Astrocyte of the hippocampus (primary cell): Measurements from ENCODE around the gene SLC2A4.

ENCODE experiments used
- DNase-seq: peaks from one replicate; pipeline ENCODE4 v3.0.0; 2011; ENCODE audit warnings: low read depth, low spot score

Gene SLC2A4

GRCh38 chr17:7306911-7307685 is 25.6 kb downstream of the SLC2A4 start, which contains the start of gene EIF5A:
Gene EIF5A (plus strand): TSS chr17:7307628. CDS start chr17:7309636, 2,008 bp downstream.
- peak; percentile 100 for DNase-seq

DNA sequence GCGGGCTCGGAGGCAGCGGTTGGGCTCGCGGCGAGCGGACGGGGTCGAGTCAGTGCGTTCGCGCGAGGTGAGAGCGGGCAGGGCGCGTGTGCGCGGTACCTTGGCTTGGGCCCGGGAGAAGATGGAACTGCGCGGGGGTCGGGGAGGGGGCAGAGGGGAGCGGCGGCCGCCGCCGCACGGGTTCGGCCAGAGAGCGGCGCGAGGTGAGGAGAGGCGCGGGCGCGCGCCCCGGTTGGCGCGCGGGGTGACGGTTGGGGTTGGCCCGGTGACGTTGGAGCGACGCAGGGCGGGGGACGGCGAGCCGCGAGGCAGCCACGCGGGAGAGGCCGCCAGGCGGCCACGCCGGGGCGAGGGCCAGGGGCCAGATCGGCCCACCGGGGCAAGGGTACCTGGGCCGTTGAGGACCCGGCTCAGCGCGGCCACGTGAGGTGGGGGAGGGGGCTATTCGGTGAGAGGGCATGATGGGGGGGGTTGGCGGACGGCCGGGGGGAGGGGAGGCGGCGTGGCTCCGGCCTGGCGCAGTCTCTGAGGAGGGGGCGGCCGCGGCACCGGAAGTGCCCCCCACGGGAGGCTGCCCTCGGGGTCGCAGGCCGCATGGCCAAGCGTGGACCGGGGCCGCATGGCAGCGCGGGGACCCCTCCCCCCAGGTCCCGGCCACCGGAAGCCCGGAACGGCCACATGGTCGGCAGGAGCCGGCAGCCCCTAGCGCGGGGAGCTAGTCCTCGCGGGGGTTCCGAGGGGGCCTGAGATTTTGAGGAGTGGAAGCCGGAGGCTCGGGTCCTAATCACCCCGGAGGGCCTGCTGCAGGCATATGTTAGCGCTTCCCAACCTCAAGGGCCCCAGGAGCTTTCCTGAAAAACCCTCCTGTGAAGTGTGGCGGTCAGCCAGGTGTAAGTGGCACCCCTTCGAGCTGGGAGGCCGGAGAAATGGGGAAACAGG is 26.4 kb downstream of the SLC2A4 start:
- DNase-seq = peak; percentile 63

GRCh38 chr17:7308625-7309433 is 27.3 kb downstream of the SLC2A4 start:
- DNase-seq = peak; percentile 90

DNA sequence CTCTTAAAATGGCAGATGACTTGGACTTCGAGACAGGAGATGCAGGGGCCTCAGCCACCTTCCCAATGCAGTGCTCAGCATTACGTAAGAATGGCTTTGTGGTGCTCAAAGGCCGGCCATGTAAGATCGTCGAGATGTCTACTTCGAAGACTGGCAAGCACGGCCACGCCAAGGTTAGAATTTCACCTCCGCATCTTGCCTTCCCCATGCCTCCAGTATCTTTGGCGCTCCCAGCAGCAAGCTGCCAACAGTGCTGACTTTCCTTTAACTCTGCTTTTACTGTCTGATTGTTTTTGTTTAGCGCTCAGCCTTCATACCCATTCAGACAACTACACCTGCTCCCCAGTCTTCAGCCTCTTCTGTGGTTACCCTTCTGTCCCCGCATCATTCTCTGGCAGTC is 28.1 kb downstream of the SLC2A4 start:
- no peak for DNase-seq

- no peak for DNase-seq
These were observed 29.7 kb downstream of the SLC2A4 start for GRCh38 chr17:7311110-7311705.

DNA sequence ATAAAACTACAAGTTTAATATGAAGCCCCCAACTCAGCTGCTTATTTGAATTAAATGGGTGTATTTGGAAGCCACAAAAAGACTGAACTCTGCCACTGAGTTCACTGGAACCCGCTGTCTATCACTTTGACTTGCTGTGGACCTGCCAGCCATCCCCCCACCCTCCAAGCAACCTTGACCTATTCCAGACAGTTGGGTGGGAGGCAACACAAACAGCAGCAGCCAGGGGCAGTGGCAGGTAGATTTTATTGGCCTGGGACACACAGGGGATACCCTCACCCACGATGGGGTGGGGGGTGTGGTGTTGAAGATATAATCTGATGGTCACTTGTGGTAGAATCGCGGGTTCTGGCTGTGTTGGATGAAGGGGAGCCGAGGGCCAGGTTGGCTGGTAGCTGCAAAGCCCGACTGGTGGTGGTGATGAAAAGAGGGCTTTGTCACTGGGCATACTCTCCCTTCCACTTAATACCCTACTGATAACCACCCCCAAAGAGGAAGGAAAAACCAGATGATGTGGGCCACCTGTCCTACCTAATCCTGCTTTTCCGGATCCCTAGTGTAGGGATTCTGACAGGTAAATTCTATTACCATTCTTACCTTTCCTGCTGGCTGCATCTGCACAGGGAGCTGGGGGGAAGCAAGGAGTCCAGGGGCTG is 31.0 kb downstream of the SLC2A4 start:
- no peak for DNase-seq

DNA sequence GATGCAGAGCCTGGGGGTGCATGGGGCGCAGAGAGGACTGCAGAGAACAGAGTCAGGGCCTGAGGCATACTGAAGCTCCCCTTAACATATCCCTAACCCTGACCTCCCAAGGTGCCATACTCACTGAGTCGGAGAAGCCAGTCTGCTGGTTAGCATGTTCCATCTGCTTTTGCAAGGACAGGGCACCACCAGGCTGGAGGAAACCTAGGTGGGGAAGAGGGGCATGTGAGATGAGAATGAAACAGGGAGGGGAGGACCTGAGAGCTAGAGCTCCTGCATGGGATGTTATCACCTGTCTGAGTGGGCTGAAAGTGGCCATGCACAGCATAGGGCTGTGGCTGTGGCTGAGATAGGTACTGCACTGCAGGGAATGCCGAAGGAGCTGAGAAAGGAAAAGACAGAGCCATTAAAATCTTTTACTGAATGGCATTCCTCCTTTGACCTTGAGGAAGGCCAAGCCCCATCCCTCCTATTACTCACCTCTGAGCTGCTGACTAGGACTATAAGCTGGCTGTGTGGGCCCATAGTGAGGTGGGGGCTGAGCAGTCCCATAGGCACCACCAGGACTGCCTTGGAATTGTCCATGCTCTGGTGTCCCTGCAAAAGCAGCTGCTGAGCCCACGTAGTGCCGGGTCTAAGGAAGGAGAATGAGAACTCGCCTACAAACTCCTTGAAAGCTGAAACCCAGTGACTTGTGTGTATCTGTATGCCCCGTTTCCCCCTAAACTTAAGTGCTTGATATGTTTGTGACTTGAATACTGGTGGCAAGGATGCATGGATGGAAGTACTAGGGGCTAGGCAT is 31.8 kb downstream of the SLC2A4 start:
- DNase-seq = no peak

- no peak for DNase-seq
These were observed 32.6 kb downstream of the SLC2A4 start for GRCh38 chr17:7313890-7314718.

DNA sequence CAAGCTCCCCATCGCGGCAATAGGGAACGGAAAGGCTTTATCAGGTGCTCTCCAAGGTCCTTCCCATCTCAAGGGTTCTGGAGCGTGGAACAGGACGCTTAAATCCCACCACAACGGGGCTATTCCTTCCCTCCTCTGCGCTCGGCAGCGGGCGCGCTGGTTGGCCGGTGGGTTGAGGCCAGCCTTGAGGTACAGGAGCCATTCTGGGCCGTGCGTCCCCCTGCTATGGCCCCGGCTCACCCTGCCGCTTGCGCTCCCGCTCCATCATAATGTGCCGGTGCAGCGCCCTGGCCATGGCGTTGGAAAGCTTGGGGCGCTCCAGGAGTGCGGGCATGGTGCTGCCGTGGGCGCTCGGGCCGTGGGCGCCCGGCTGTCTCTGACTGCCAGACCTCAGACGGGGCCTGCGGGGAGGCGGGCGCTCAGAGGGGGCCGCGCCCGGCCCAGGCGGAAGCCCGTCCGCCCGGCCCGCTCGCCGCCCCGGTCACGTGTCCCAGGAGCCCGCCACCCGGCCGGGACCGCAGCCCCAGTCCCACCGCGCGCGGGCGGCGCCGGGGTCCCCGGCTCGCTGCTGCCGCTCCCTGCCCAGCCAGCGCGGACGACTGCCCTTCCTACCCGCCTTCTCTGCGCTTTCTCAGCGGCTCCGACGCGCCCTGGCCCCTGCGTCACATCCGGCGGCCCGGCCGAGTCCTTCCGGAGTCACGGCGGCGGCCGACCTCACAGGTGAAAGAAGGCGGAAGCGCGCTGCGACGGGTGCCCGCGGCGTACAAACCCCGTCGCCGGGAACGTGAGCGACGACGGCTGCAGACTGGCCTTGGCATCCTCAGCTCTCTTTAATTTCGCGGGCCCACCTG is 33.4 kb downstream of the SLC2A4 start, which contains the start of gene GPS2:
Gene GPS2, minus strand, starts transcription at position 642 of the 851 bp plus-strand sequence. Its CDS starts 308 bp downstream, at position 334.
- DNase-seq = peak; percentile 94

- no peak for DNase-seq
These were observed 34.2 kb downstream of the SLC2A4 start for GRCh38 chr17:7315570-7316235.

GRCh38 chr17:7317161-7317803 is 35.8 kb downstream of the SLC2A4 start:
- no peak for DNase-seq

- DNase-seq = no peak
These were observed 36.8 kb downstream of the SLC2A4 start for GRCh38 chr17:7318121-7318860.

DNA sequence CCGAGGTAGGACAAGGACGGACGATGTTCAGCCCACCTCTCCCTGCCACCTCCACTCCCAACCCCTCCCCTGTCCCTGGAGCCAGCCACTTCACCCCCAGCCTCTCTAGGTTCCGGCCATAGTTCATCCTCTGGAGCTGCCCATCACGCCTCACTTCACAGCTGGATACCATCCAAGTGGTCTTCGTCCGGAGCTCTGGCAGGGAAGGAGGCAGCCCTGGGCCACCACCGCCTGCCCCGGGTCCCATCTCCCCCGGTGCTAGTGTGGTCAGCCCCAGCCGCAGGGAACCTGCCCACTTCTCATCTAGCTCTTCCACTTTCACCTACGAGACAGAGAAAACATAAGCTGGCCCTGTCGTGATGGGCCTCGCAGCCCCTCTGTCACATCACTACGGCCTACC is 39.9 kb downstream of the SLC2A4 start:
- no peak for DNase-seq

DNA sequence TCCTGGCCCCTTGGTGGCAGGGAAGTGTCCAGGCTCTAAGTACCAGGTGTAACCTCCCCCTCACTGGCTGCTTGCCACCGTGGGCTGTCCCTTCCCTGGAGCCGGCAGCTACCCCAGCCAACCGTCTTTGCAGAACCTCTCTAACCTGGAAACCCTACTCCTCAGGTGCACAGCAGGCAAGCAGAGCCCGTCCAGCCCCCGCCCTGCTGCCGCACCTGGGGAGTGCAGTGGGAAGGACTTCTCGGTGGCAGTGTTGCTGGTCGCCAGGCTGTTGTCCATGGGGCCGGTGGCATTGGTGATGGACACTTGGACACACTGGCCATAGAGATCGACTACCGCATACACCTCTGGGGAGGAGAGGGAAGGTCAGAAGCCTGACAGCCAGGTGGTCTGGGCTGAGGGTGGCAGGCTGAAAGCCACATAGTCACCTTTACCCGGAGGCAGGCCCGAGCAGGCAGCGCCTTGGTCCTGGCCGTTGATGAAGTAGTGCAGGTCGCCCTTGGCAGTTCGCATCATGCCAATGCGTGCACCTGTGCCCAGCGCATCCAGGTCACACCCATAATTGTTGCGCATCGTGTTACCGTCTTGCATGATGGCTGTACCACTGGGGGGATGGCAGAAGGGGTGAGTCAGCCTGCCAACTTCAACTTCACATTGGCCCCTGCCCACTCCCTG is 41.1 kb downstream of the SLC2A4 start:
- no peak for DNase-seq

- peak; percentile 77 for DNase-seq
These were observed 42.4 kb downstream of the SLC2A4 start for GRCh38 chr17:7323731-7324437.
